Mucosa of descending colon (tissue), 3 donors: ENCODE data around the gene TMEM126A. TPM values are rescaled to one million over a fixed set of nuclear protein-coding genes. Genes with fewer than 3 reads are reported as not detected.

Source experiments
- ATAC-seq: fragments of 200-7000 bp; cut with Tn5 transposase; one replicate; pipeline ENCODE4 v1.9.1; 2020; ENCODE audit warnings: mild to moderate bottlenecking, moderate library complexity
- DNase-seq, 3 donors: peaks; one replicate each; pipeline ENCODE4 v3.0.0-alpha.2; 2020
- H3K36me3 ChIP-seq: fragments of 200-600 bp; one replicate; pipeline ENCODE4 v1.8.0; 2021; ENCODE audit warnings: low read depth, mild to moderate bottlenecking
- H3K4me1 ChIP-seq: fragments of 200-600 bp; one replicate; pipeline ENCODE4 v1.8.0; 2021; ENCODE audit warnings: low read depth, mild to moderate bottlenecking
- H3K4me3 ChIP-seq: fragments of 200-600 bp; one replicate; pipeline ENCODE4 v1.8.0; 2021; ENCODE audit warnings: mild to moderate bottlenecking
- H3K9me3 ChIP-seq: fragments of 200-600 bp; one replicate; pipeline ENCODE4 v1.8.0; 2021; ENCODE audit warnings: mild to moderate bottlenecking
- intact Hi-C, 2 donors: fragments of 100-400 bp; cut with DNase I in 1 of 2; cut with micrococcal nuclease in 1 of 2; formaldehyde crosslinking; loops; one replicate each; pipeline versions ENCODE4 v1.11.0 to v1.11.1; 2022; cut with DNase I, micrococcal nuclease
- total RNA-seq, 3 donors: library from RNA; stranded (reverse); fragmentation: NEBNext Ultra II Directional in 2 of 3; extraction: Animal tissue kit (Norgen Biotek cat#: 25700) in 2 of 3; gene quantifications; one replicate each; pipeline versions ENCODE4 v1.2.1 to v1.2.4, GENCODE V29; 2021 to 2023
- TF ChIP-seq, protein P1 (sequence below): fragments of 200-600 bp; IDR thresholded peaks from one replicate; pipeline ENCODE4 v1.8.0; 2022; ENCODE audit warnings: antibody characterized with exemption, mild to moderate bottlenecking
- donor health status: DM: no; HTN: no; CAD: no; lungs with moderate emphysema.
- donor health status: DM: no; HTN: no; CAD: no.
- donor health status: DM: no; HTN: yes; CAD: no.

TMEM126A gene
- total RNA-seq, 3 donors from 2014 or later, result 18.8 to 25.8 (median 19.4) TPM

DNA sequence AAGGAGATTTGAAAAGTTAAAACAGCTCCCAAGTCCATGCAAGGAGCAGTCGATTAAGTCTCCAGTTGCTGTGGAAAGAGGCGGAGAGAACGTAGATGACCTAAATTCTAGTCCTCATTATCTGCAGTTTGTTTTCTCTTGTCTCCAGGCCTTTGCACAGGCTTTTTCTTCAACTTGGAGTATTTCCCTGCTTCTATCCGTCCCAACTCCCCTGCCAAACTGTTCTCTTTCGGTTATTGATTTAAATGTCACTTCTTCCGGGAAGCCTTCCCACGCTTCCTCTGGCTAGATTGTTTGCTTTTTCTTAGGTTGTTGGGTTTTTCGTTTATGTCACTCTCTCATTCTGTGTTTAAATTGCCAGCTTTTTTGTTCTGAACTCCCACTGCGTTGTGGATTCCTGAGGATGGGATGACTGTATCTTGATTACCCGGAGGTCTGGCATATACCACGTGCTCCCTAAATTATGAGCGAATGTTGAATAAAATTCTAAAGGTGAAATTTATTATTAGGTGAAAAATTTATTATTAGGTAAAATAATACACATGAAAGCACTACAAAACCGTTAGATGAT, 18.9 kb upstream of the TMEM126A start:
- ATAC-seq, result peak; percentile 3
- H3K4me1 ChIP-seq, result peaks cover 11% of the 10 kb centered on the region
- DNase-seq, result peak in 1 of 3 donors; percentile 33
- intact Hi-C loops, result no loop called here
- H3K4me3 ChIP-seq, result peak overlapping the region; percentile 20
- H3K9me3 ChIP-seq, result no peaks in the 10 kb centered on the region
- H3K36me3 ChIP-seq, result no peaks in the 10 kb centered on the region
- TF ChIP-seq, protein P1, sequence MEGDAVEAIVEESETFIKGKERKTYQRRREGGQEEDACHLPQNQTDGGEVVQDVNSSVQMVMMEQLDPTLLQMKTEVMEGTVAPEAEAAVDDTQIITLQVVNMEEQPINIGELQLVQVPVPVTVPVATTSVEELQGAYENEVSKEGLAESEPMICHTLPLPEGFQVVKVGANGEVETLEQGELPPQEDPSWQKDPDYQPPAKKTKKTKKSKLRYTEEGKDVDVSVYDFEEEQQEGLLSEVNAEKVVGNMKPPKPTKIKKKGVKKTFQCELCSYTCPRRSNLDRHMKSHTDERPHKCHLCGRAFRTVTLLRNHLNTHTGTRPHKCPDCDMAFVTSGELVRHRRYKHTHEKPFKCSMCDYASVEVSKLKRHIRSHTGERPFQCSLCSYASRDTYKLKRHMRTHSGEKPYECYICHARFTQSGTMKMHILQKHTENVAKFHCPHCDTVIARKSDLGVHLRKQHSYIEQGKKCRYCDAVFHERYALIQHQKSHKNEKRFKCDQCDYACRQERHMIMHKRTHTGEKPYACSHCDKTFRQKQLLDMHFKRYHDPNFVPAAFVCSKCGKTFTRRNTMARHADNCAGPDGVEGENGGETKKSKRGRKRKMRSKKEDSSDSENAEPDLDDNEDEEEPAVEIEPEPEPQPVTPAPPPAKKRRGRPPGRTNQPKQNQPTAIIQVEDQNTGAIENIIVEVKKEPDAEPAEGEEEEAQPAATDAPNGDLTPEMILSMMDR, result no peak

DNA sequence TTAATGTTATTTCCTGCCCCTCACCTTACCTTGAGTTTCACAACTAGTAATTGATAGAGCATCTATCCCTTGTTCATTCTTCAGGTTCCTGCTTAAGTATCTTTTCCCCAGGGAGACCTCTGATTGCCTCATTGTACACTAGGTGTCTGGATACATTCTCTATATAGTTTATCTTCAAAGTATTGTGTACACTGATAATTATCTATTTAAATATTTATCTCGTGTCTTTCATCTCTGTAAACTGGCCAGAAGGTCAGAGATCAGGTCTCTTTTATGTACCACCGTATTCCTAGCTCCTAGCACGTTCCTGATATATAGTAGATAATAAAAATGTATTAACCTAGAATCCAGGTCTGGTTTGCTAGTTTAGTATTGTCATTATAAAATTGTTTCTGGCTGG, 13.0 kb upstream of the TMEM126A start:
- Histone ChIP-seq H3K4me3 (no peak overlapping the region), H3K4me1 (peaks cover 4% of the 10 kb centered on the region), H3K36me3 (peaks cover 4% of the 10 kb centered on the region), H3K9me3 (no peaks in the 10 kb centered on the region)
- intact Hi-C loops, result no loop called here
- TF ChIP-seq, protein P1, result no peak
- DNase-seq (no peak), ATAC-seq (no peak)

DNA sequence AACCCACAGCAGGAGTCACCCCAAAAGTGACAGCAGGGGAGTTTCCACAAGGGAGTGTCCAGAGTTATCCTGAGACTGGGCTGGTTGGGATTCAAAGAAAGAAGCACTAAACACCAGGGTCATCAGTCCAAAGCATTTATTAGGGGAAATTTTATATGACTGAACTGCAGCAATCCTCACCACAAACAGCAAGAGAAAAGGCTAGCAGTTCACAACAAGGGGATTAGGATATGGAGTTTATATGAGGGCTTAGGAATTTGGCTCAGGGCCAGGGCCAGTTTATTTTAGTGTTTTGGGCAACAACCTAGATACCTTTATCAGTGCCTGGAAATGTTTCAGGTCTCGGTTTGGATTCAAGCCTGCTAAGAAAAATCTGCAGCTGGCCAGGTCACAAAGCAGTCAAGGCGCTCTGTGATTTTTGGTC, 4.6 kb upstream of the TMEM126A start:
- ATAC-seq (no peak), DNase-seq (no peak)
- H3K9me3 ChIP-seq, result no peaks in the 10 kb centered on the region
- no peak overlapping the region for H3K4me3 ChIP-seq
- peaks cover 6% of the 10 kb centered on the region for H3K4me1 ChIP-seq
- TF ChIP-seq, protein P1, result no peak
- intact Hi-C loops, result no loop called here
- H3K36me3 ChIP-seq, result no peaks in the 10 kb centered on the region

DNA sequence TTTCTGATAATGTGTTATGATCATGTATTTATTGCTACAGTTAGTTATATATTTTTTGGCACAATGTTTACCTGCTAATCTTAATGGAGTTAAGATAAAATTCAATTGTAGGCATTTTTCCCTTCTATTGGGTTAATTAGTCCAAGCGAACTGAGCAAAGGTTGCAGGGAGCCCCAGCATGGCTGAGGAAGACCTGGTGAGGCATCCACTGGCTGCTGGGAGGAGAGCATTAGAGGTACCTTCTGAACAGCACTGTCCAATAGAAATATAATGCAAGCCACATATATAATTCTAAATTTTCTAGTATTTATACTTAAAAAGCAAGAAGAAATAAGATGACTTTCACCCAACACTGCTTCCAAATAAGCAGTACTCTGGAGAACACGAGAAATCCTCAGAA, 689 bp upstream of the TMEM126A start:
- intact Hi-C loops, result no loop called here
- ATAC-seq (peak; percentile 5), DNase-seq (no peak)
- Histone ChIP-seq H3K9me3 (no peaks in the 10 kb centered on the region), H3K4me3 (peak overlapping the region; percentile 29), H3K36me3 (no peaks in the 10 kb centered on the region), H3K4me1 (peaks cover 17% of the 10 kb centered on the region)
- TF ChIP-seq, protein P1, result no peak

DNA sequence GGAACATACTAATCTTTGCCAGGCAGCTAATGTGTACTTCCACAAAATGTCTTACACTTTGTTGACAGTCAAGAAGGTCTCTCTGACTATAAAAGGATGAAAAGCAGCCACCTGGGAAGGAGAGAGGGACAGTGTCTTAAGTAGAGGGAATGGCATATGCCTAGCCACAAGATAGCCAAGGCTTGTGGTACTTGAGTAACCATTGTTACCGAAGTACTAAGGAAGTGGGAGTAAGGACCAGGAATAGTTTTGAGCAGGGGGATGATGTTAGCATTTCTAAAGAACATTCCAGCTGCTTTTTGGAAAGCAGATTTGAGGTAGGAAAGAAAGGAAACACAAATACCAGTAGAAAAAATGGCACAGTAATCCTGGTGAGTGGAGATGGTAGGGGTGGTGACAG, 3.4 kb downstream of the TMEM126A start:
- DNase-seq (no peak), ATAC-seq (no peak)
- TF ChIP-seq, protein P1, result no peak
- intact Hi-C loops, result no loop called here
- H3K4me1 ChIP-seq, result peaks cover 17% of the 10 kb centered on the region
- H3K4me3 ChIP-seq, result no peak overlapping the region
- H3K36me3 ChIP-seq, result no peaks in the 10 kb centered on the region
- no peaks in the 10 kb centered on the region for H3K9me3 ChIP-seq
